DMS153 treated with DMSO at 0.1 percent for 48 hours (cell line): Measurements from ENCODE around the gene FBXO44.
"Not testable (repeated sequence)": the region's sequence is repeated elsewhere in the genome, so short reads cannot be mapped to it uniquely, and the experiment has no call there.

Experiments used
- DNase-seq: peaks from one replicate; lab custom pipeline; 2025; ENCODE audit not compliant: unreplicated experiment; lab: John Stamatoyannopoulos, UW

Gene FBXO44

DNA sequence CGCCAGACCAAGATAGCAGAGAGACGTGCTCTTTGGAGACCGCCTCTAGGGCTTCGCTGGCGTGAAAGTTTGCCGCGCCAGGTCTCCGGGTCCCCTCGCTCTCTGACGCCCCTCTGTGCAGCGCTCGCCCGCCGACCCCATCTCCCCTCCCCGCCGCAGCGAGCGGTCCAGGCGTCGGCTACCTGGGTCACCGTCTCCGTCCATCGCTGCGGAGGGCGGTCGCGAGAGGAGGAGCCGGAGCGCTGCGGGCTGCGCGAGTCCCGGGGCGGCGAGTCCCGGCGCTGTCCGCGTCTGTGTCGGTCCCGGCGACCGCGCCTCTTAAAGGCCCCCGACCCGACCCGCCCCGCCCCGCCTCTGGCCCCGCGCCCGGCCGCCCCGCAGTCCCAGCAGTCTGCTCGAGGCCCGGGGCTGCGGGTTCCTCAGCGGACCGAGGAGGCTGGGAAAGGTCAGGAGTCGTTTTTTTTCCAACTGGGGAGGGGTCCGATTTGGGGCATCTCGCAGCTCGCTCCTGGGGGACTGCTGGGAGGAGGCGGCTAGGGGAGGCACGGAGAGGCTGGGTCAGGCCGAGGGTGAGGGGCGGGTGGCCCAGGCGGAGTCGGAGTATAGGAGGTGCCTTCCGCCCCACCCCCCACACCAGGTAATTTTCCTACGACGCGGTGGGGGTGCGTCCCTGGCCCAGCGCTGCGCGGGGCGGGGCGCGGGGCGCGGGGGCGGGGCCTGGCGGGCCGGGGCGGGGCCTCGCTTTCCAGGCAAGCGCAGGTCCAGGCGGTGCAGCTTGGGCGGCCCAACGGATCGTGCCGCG, at the start of gene FBXO44, which contains the start of gene FBXO2:
Gene FBXO44, plus strand, starts transcription at position 741 of the 802 bp plus-strand sequence. CDS start 959 bp downstream, outside the sequence.
Gene FBXO2, minus strand, starts transcription at position 293 of the 802 bp plus-strand sequence. Its CDS starts 89 bp downstream, at position 204.
- no peak for DNase-seq

GRCh38 chr1:11606775-11607174, 47.9 kb upstream of the FBXO44 start:
- DNase-seq: no peak

DNA sequence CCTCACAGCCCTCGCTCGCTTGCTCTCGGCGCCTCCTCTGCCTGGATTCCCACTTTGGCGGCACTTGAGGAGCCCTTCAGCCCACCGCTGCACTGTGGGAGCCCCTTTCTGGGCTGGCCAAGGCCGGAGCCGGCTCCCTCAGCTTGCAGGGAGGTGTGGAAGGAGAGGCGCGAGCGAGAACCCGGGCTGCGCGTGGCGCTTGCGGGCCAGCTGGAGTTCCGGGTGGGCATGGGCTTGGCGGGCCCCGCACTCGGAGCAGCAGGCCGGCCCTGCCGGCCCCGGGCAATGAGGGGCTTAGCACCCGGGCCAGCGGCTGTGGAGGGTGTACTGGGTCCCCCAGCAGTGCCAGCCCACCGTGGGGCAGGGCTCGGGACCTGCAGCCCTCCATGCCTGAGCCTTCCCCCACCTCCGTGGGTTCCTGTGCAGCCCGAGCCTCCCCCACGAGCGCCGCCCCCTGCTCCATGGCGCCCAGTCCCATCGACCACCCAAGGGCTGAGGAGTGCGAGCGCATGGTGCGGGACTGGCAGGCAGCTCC, 46.0 kb upstream of the FBXO44 start:
- DNase-seq: not testable (repeated sequence)

DNA sequence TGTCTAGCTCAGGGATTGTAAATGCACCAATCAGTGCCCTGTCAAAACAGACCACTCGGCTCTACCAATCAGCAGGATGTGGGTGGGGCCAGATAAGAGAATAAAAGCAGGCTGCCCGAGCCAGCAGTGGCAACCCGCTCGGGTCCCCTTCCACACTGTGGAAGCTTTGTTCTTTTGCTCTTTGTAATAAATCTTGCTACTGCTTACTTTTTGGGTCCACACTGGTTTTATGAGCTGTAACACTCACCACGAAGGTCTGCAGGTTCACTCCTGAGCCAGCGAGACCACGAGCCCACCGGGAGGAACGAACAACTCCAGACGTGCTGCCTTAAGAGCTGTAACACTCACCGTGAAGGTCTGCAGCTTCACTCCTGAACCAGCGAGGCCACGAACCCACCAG, 45.3 kb upstream of the FBXO44 start:
- not testable (repeated sequence) for DNase-seq

DNA sequence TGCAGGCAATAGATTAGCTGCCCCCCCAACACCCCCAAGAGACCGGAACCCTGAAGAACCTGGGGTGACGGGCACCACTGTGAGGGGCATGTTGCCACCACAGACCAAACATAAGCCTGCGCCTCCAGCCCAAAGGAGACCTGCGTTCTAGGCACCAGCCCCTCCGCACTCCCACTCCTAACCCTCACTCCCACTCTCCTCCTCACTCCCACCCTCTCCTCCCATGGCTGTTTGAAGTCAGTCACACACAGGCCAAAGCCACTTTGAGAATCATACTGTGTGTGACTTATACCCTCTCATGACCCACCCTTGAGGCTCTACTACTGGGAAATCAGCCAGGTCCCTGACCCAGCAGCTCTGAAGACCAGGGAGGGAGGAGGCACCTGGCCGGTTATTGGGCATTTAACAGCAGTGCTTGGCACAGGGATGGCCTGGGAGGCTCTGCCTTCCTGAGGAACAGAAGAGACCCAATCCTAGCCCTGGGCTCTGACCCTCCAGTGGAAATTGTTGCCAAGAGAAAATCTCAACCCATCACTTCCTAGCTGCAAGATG, 44.0 kb upstream of the FBXO44 start:
- DNase-seq: no peak

- no peak for DNase-seq
Observed at GRCh38 chr1:11611638-11612327, 42.9 kb upstream of the FBXO44 start.

DNA sequence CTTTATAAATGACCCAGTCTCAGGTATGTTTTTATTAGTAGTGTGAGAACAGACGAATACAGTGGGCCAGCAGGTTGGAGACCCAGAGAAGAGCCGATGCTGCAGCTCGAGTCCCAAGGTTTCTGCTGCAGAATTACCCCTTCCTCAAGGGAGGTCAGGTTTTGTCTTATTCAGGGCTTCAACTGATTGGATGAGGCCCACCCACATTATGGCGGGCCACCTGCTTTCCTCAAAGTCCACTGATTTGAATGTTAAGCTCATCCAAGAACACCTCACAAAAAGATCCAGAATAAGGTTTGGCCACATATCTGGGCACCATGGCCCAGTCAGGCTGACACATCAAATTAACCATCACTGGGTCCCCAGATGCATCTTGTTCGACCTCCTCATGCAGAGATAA, 41.3 kb upstream of the FBXO44 start:
- DNase-seq: no peak

DNA sequence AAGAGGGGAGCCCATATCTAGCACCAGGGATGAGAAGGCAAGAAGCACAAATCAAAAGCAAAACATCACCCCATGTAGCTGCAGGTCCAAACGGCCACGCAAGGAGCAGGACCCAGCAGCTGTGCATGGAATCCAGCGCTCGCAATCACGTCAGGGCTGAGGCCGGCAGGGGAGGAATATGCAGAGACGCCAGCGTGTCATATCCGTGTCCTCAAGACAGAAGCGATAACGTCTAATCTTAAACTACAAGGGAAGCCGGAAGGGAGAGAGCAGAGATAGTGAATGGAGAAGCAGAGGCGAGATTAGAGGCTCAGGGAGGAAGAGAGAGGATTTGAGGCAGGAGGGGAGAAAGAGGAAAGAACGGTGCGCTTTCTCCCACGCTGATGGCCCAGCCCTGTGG, 39.6 kb upstream of the FBXO44 start:
- DNase-seq: no peak

DNA sequence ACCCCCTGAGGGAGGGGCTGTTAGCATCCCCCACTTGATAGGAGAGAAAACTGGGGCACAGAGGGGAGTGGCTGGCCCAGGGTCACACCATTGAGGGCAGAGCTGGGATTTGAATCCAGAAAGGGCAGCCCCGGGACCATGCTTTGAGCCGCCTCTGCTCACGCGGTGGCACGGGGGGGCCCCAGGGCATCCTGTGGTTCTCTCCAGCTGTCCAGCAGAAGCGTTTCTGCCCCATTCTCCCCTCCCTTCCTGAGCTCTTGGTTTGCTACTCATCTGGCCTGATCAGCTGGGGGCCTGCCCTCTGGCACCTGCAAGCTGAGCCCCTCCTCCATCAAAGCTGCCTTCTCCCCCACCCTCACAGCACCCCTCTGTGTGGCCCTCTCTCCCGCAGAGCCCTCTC, 37.9 kb upstream of the FBXO44 start:
- DNase-seq: no peak

GRCh38 chr1:11617314-11617713, 37.4 kb upstream of the FBXO44 start:
- DNase-seq: peak; percentile 22

- DNase-seq: no peak
Observed at GRCh38 chr1:11617741-11618140, 36.9 kb upstream of the FBXO44 start.

DNA sequence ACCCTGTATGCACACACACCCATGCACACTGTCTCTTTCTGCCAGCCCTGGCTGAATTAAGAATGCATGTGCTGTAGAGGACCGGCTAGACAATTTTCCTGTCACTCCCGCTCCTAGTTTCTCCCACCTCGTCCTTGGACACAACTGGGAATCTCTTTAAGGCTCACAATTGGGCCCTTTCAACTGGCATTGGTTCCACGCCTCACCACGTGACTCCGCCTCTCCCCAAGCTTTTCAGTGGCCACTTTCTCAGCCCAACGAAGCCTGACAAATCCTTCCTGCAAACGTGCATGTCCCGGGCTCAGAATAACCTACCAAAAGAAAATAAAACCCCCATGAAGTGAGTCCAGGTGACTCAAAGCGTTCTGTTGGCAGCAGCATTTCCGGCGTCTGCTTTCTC, 34.3 kb upstream of the FBXO44 start:
- no peak for DNase-seq

GRCh38 chr1:11620924-11621323, 33.8 kb upstream of the FBXO44 start:
- DNase-seq: no peak

DNA sequence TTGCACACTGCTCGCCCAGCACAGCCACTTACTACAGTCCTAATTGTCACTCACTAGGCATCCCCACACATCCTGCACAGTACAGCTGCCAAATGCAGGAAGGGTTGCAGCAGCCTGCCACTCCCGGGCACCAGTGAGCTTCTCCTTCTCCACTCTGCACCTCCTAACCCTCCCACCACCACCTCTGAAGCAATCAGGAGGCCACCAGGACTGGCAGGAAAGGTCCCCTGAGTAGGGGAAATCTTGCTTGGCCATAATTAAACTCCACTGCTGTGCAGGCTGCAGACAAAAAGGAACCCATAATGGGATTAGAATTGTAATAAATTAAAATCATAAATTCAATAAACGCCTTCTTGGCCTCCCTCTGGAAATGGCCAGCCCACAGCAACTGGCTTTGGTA, 32.3 kb upstream of the FBXO44 start:
- no peak for DNase-seq

- DNase-seq: no peak
Observed at GRCh38 chr1:11623702-11624101, 31.0 kb upstream of the FBXO44 start.

DNA sequence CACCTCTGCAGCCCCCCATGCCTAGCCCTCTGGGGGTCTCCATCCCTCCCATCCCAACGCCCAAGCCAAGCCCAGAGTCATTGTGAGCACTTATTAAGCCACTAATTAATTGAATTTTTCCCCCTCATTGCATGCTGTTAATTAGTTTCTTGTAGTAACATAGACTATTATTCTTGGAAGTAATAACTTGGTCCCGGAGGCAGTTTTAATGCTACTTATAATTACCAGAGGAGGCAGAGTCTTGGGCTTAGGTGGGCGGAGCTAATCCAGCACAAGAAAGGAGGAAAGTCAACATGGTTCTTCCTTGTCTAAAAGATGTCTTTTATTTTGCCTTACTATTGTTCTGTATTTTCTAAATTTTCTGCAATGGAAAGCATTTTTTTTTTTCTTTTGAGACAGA, 28.1 kb upstream of the FBXO44 start:
- DNase-seq: no peak

GRCh38 chr1:11628767-11629166, 25.9 kb upstream of the FBXO44 start:
- no peak for DNase-seq

DNA sequence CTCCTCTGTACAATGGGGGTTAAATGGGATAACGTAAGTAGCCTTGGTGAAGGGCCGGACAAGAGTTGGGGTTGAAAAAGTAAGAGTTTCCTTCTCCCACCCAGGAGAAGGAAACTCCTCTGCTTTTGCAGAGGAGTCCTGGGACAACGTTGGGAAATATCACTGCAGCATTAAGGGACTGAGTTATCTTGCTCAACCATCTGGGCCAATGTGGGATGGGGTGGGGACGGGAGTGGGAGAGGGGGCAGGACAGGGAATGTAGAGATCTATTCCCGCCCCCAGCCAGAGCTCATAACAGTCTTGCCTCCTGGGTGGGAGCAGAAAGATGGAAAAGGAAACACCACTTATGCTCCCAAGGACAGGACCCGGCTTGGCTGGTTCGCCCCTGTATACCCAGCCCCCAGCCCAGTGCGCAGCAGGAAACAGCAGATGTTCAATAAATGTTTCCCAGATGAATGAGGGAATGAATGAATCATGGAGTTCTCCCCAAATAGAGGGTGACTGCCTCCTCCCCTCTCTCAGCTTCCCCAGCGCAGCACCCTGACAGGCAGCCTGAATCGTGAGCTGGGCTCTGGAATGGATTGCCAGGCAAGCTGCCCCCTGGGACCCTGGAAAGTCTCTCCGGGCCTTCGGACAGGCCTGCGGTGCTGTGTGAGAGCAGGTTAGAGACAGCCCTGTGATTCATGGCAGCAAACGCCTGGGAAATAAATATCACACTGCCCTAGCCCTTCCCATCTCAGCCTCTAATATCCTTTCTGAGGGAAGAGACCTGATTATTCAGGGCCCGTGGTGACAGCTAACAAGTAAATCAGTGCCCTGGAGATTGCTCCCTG, 25.3 kb upstream of the FBXO44 start:
- DNase-seq: peak; percentile 36

DNA sequence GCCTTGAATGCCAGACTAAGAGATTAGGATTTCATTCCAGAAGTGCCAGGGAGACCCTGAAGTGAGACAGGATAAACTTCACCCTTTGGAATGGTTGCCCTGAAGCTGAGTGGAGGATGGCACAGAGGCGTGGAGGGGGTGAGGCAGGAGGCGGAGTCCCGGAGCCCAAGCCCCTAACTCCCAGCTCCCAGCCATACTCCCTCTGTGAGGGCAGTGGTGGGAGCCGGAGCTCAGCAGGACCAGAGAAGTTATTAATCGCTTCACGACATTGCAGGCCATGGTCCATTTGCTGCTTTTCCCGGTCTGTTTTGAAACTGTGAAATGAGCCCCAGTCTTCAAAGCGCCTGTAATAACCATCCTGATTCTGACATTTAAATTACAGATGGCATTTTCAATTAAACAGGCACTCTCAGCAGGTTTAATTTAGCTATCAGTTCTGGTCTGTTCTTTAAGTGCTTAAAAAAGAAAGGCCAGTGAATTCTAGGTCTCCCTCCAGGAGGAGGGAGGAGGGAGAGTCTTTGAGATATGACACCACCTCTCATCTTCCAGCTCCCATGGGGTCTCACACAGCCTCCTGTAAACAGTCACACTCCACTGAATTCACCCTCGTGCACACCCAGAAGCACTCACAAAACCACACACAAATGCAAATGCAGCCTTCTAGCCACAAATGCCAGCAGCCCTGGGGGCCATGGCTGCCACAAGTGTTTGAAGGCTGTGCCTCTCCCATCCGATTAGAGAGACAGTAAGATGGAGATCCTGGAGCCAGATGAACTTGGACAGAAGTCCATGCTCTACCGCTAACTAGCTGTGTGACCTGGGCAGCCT, 20.1 kb upstream of the FBXO44 start:
- DNase-seq: no peak

DNA sequence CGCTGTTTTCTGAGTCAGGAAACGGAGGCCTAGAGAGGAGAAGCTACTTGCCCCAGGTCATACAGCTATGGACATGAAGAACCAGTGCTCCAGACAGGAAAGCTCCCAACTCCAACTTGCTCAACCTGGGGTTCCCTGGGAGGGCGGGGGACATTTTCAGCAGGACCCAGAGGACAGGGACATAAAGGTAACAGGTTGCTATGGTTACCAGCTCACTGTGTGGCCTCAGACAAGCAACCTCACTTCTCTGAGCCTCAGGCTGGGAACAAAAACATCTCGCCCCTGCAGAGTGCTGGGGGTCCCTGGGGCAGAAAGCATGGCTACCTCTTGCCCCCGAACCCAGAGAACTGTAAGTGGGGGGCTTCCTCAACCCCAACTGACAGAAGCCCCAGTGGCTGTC, 16.6 kb upstream of the FBXO44 start:
- DNase-seq: no peak
